Measurements from ENCODE around the gene MORC3.
"Not testable (repeated sequence)": the region's sequence is repeated elsewhere in the genome, so short reads cannot be mapped to it uniquely, and the experiment has no call there.

The MORC3 gene

GRCh38 chr21:36386031-36386642, 66.1 kb downstream of the MORC3 start:
- no peak for DNase-seq

GRCh38 chr21:36388096-36388495, 68.1 kb downstream of the MORC3 start:
- no peak for DNase-seq

GRCh38 chr21:36388835-36389234, 68.8 kb downstream of the MORC3 start:
- DNase-seq, result no peak

- not testable (repeated sequence) for DNase-seq
Measured at GRCh38 chr21:36391649-36392048, 71.7 kb downstream of the MORC3 start.

- no peak for DNase-seq
Measured at GRCh38 chr21:36395353-36396111, 75.5 kb downstream of the MORC3 start.

- no peak for DNase-seq
Measured at GRCh38 chr21:36396325-36396724, 76.3 kb downstream of the MORC3 start.

GRCh38 chr21:36396971-36397370, 77.0 kb downstream of the MORC3 start:
- no peak for DNase-seq

- no peak for DNase-seq
Measured at GRCh38 chr21:36397606-36398005, 77.6 kb downstream of the MORC3 start.

- not testable (repeated sequence) for DNase-seq
Measured at GRCh38 chr21:36399736-36400135, 79.7 kb downstream of the MORC3 start.

- no peak for DNase-seq
Measured at GRCh38 chr21:36400719-36401118, 80.7 kb downstream of the MORC3 start.

GRCh38 chr21:36402339-36402738, 82.3 kb downstream of the MORC3 start:
- no peak for DNase-seq

- DNase-seq, result no peak
Measured at GRCh38 chr21:36403713-36404112, 83.7 kb downstream of the MORC3 start.

GRCh38 chr21:36408568-36408967, 88.6 kb downstream of the MORC3 start:
- DNase-seq, result no peak

GRCh38 chr21:36411301-36411700, 91.3 kb downstream of the MORC3 start:
- no peak for DNase-seq

- no peak for DNase-seq
Measured at GRCh38 chr21:36412916-36413315, 92.9 kb downstream of the MORC3 start.

GRCh38 chr21:36415375-36415774, 95.4 kb downstream of the MORC3 start:
- DNase-seq, result no peak

- no peak for DNase-seq
Measured at GRCh38 chr21:36419241-36419640, 99.2 kb downstream of the MORC3 start.

- peak in 2 of 5 donors; percentile 10 to 45 for DNase-seq
Measured at GRCh38 chr21:36419996-36420395, 100.0 kb downstream of the MORC3 start.

GRCh38 chr21:36420571-36421339, 100.8 kb downstream of the MORC3 start:
- no peak for DNase-seq

- peak in 1 of 5 donors; percentile 20 for DNase-seq
Measured at GRCh38 chr21:36422279-36423098, 102.5 kb downstream of the MORC3 start.

- no peak for DNase-seq
Measured at GRCh38 chr21:36423771-36424433, 103.9 kb downstream of the MORC3 start.

GRCh38 chr21:36424592-36424991, 104.6 kb downstream of the MORC3 start:
- no peak for DNase-seq
